ENCODE data around the gene PELO. TPM values are rescaled to one million over a fixed set of nuclear protein-coding genes. Genes with fewer than 3 reads are reported as not detected.

PELO gene
- total and polyA plus RNA-seq, 2 donors from 2014 or later, result 29.6 to 38.7 TPM

- no peak for FAIRE-seq
Observed at GRCh38 chr5:52760695-52761366, 26.9 kb upstream of the PELO start.

GRCh38 chr5:52767217-52767743, 20.4 kb upstream of the PELO start:
- intact Hi-C loops (cut with DNase I), result no loop called here
- no peak overlapping the region for H3K9ac ChIP-seq (ENCODE audit: low read length in 3 of 3)
- no peak overlapping the region for H3K27ac ChIP-seq (ENCODE audit: low read depth in 2 of 2, low read length in 2 of 2)
- FAIRE-seq, result no peak
- no peak for DNase-seq
- TF ChIP-seq CTCF (IDR thresholded peaks at IDR 0.05; ENCODE audit: borderline replicate concordance, extremely low read depth, insufficient read depth), result no peak
- H3K36me3 ChIP-seq (ENCODE audit: control insufficient read depth in 2 of 3, insufficient read depth in 3 of 3, low read length in 3 of 3), result no peaks in the 10 kb centered on the region
- H3K27me3 ChIP-seq (ENCODE audit: control insufficient read depth, insufficient read depth, low read length), result no peaks in the 10 kb centered on the region
- H3K4me3 ChIP-seq (ENCODE audit: low read length in 3 of 3), result no peak overlapping the region
- H3K9me3 ChIP-seq (ENCODE audit: control insufficient read depth in 2 of 3, insufficient read depth in 1 of 3, low read length in 3 of 3), result no peaks in the 10 kb centered on the region
- no peaks in the 10 kb centered on the region for H3K4me1 ChIP-seq (ENCODE audit: control insufficient read depth in 2 of 3, insufficient read depth in 2 of 3, low read depth in 1 of 3, low read length in 3 of 3)

More at GRCh38 chr5:52760695-52761366, 26.9 kb upstream of the PELO start:
- H3K9ac ChIP-seq (ENCODE audit: low read length in 3 of 3), result no peak overlapping the region
- TF ChIP-seq CTCF (IDR thresholded peaks at IDR 0.05; ENCODE audit: borderline replicate concordance, extremely low read depth, insufficient read depth), result no peak
- no peaks in the 10 kb centered on the region for H3K4me1 ChIP-seq (ENCODE audit: control insufficient read depth in 2 of 3, insufficient read depth in 2 of 3, low read depth in 1 of 3, low read length in 3 of 3)
- intact Hi-C loops (cut with DNase I), result no loop called here
- H3K27ac ChIP-seq (ENCODE audit: low read depth in 2 of 2, low read length in 2 of 2), result no peak overlapping the region
- no peaks in the 10 kb centered on the region for H3K36me3 ChIP-seq (ENCODE audit: control insufficient read depth in 2 of 3, insufficient read depth in 3 of 3, low read length in 3 of 3)
- H3K9me3 ChIP-seq (ENCODE audit: control insufficient read depth in 2 of 3, insufficient read depth in 1 of 3, low read length in 3 of 3), result no peaks in the 10 kb centered on the region
- H3K4me3 ChIP-seq (ENCODE audit: low read length in 3 of 3), result no peak overlapping the region
- no peak for DNase-seq
- no peaks in the 10 kb centered on the region for H3K27me3 ChIP-seq (ENCODE audit: control insufficient read depth, insufficient read depth, low read length)

GRCh38 chr5:52767766-52768480, 19.8 kb upstream of the PELO start:
- DNase-seq (no peak), FAIRE-seq (no peak)
- no peak overlapping the region for H3K4me3 ChIP-seq (ENCODE audit: low read length in 3 of 3)
- H3K9me3 ChIP-seq (ENCODE audit: control insufficient read depth in 2 of 3, insufficient read depth in 1 of 3, low read length in 3 of 3), result no peaks in the 10 kb centered on the region
- H3K27me3 ChIP-seq (ENCODE audit: control insufficient read depth, insufficient read depth, low read length), result no peaks in the 10 kb centered on the region
- no peaks in the 10 kb centered on the region for H3K4me1 ChIP-seq (ENCODE audit: control insufficient read depth in 2 of 3, insufficient read depth in 2 of 3, low read depth in 1 of 3, low read length in 3 of 3)
- intact Hi-C loops (cut with DNase I), result no loop called here
- no peak overlapping the region for H3K27ac ChIP-seq (ENCODE audit: low read depth in 2 of 2, low read length in 2 of 2)
- H3K9ac ChIP-seq (ENCODE audit: low read length in 3 of 3), result no peak overlapping the region
- no peak for TF ChIP-seq CTCF (IDR thresholded peaks at IDR 0.05; ENCODE audit: borderline replicate concordance, extremely low read depth, insufficient read depth)
- no peaks in the 10 kb centered on the region for H3K36me3 ChIP-seq (ENCODE audit: control insufficient read depth in 2 of 3, insufficient read depth in 3 of 3, low read length in 3 of 3)

Measured in kidney (tissue), 14 donors.